GM10266 (cell line): Measurements from ENCODE around the gene PLCG2.

Experiments
- DNase-seq: peaks from one replicate; pipeline ENCODE4 v3.0.0; 2012; ENCODE audit errors: extremely low spot score
- CTCF ChIP-seq: IDR thresholded peaks from 2 replicates; pipeline ENCODE4 v1.5.1; 2012; ENCODE audit warnings: mild to moderate bottlenecking, low read depth; ENCODE audit not compliant: control insufficient read depth, insufficient read depth; ENCODE audit errors: missing control alignments

The PLCG2 gene

GRCh38 chr16:81923296-81923695, 144.2 kb downstream of the PLCG2 start:
- DNase-seq = no peak
- no peak for TF ChIP-seq CTCF

GRCh38 chr16:81925016-81925415, 145.9 kb downstream of the PLCG2 start:
- TF ChIP-seq CTCF = no peak
- no peak for DNase-seq

- DNase-seq = no peak
- TF ChIP-seq CTCF = no peak
Observed at GRCh38 chr16:81926036-81926435, 146.9 kb downstream of the PLCG2 start.

GRCh38 chr16:81927561-81928185, 148.6 kb downstream of the PLCG2 start:
- TF ChIP-seq CTCF = no peak
- no peak for DNase-seq

GRCh38 chr16:81928271-81928918, 149.3 kb downstream of the PLCG2 start:
- TF ChIP-seq CTCF = no peak
- no peak for DNase-seq

- no peak for TF ChIP-seq CTCF
- no peak for DNase-seq
Observed at GRCh38 chr16:81928975-81929374, 149.9 kb downstream of the PLCG2 start.

- no peak for DNase-seq
- no peak for TF ChIP-seq CTCF
Observed at GRCh38 chr16:81929841-81930240, 150.8 kb downstream of the PLCG2 start.
